ENCODE data around the gene KCNA1.

Gene KCNA1

GRCh38 chr12:4892418-4892817, 17.3 kb upstream of the KCNA1 start:
- no peak overlapping the region for H3K4me3 ChIP-seq (ENCODE audit: low read length)
- no peak for DNase-seq (ENCODE audit: low read depth)
- TF ChIP-seq, protein P1, sequence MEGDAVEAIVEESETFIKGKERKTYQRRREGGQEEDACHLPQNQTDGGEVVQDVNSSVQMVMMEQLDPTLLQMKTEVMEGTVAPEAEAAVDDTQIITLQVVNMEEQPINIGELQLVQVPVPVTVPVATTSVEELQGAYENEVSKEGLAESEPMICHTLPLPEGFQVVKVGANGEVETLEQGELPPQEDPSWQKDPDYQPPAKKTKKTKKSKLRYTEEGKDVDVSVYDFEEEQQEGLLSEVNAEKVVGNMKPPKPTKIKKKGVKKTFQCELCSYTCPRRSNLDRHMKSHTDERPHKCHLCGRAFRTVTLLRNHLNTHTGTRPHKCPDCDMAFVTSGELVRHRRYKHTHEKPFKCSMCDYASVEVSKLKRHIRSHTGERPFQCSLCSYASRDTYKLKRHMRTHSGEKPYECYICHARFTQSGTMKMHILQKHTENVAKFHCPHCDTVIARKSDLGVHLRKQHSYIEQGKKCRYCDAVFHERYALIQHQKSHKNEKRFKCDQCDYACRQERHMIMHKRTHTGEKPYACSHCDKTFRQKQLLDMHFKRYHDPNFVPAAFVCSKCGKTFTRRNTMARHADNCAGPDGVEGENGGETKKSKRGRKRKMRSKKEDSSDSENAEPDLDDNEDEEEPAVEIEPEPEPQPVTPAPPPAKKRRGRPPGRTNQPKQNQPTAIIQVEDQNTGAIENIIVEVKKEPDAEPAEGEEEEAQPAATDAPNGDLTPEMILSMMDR (conservative IDR thresholded peaks at IDR 0.05; ENCODE audit: low read length) = no peak

DNA sequence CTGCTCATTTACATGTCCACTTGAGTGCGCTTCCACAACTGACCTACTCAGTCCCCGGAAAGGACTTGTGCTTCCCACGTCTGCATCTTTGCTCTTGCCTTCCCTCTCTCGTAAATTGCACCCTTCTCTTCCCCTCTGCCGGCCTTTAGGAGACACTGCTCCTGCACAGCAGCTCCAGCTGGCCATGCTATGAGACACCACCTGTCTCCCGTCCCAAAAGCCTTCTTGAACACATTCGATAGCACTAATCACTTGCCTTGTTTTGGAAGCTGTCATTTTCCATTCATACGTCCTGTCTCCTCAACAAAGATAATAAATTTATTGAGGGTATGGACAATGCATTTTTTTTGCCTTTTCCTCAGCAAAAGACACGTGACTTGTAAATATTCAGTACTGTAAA, 15.7 kb upstream of the KCNA1 start:
- DNase-seq (ENCODE audit: low read depth) = no peak
- TF ChIP-seq, protein P1 (conservative IDR thresholded peaks at IDR 0.05; ENCODE audit: low read length) = no peak
- H3K4me3 ChIP-seq (ENCODE audit: low read length) = no peak overlapping the region

- TF ChIP-seq, protein P1 (conservative IDR thresholded peaks at IDR 0.05; ENCODE audit: low read length) = no peak
- H3K4me3 ChIP-seq (ENCODE audit: low read length) = no peak overlapping the region
- DNase-seq (ENCODE audit: low read depth) = no peak
Measured at GRCh38 chr12:4899364-4899763, 10.3 kb upstream of the KCNA1 start.

GRCh38 chr12:4900327-4900726, 9.4 kb upstream of the KCNA1 start:
- TF ChIP-seq, protein P1 (conservative IDR thresholded peaks at IDR 0.05; ENCODE audit: low read length) = no peak
- peak; percentile 82 for DNase-seq (ENCODE audit: low read depth)
- no peak overlapping the region for H3K4me3 ChIP-seq (ENCODE audit: low read length)

GRCh38 chr12:4905316-4905715, 4.4 kb upstream of the KCNA1 start:
- TF ChIP-seq, protein P1 (conservative IDR thresholded peaks at IDR 0.05; ENCODE audit: low read length) = no peak
- H3K4me3 ChIP-seq (ENCODE audit: low read length) = no peak overlapping the region
- DNase-seq (ENCODE audit: low read depth) = no peak

- DNase-seq (ENCODE audit: low read depth) = no peak
- H3K4me3 ChIP-seq (ENCODE audit: low read length) = no peak overlapping the region
- TF ChIP-seq, protein P1 (conservative IDR thresholded peaks at IDR 0.05; ENCODE audit: low read length) = no peak
Measured at GRCh38 chr12:4908684-4909409, 858 bp upstream of the KCNA1 start.

DNA sequence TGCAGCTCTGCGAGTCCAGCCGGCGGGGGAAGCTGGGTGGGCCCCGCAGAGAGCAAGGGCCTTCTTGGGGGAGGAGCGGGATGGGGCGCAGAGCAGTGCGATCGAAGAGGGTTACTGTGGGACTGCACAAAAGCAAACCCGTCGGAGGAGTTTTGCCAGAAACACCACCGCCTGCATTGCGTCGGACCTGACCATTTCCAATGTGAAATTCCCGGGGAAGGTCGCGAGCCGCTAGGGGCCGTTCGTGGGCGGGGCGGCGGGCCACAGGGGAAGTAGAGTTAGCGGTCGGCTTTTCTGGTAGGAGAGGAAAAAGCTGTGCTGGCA, 333 bp upstream of the KCNA1 start:
- H3K4me3 ChIP-seq (ENCODE audit: low read length) = no peak overlapping the region; the same call in 1 of the 2 replicates
- no peak for DNase-seq (ENCODE audit: low read depth)
- TF ChIP-seq, protein P1 (conservative IDR thresholded peaks at IDR 0.05; ENCODE audit: low read length) = no peak

Measured in AG10803 (cell line).